SU-DHL-6 (cell line): ENCODE data around the gene HMGCR.

Experiments
- EZH2phosphoT487 ChIP-seq: fragments of 200-600 bp; sonication (generic), shearing (Covaris generic); conservative IDR thresholded peaks from 2 replicates; pipeline ENCODE4 v1.6.1; 2018; ENCODE audit warnings: mild to moderate bottlenecking, antibody characterized with exemption, low read length, moderate library complexity, mixed read lengths
- TF ChIP-seq, protein P1 (sequence below): fragments of 200-600 bp; sonication (generic); IDR thresholded peaks from one replicate; pipeline ENCODE4 v1.5.1; 2017; ENCODE audit warnings: antibody characterized with exemption, mild to moderate bottlenecking, low read length, moderate library complexity; ENCODE audit not compliant: insufficient read depth, poor library complexity, severe bottlenecking

DNA sequence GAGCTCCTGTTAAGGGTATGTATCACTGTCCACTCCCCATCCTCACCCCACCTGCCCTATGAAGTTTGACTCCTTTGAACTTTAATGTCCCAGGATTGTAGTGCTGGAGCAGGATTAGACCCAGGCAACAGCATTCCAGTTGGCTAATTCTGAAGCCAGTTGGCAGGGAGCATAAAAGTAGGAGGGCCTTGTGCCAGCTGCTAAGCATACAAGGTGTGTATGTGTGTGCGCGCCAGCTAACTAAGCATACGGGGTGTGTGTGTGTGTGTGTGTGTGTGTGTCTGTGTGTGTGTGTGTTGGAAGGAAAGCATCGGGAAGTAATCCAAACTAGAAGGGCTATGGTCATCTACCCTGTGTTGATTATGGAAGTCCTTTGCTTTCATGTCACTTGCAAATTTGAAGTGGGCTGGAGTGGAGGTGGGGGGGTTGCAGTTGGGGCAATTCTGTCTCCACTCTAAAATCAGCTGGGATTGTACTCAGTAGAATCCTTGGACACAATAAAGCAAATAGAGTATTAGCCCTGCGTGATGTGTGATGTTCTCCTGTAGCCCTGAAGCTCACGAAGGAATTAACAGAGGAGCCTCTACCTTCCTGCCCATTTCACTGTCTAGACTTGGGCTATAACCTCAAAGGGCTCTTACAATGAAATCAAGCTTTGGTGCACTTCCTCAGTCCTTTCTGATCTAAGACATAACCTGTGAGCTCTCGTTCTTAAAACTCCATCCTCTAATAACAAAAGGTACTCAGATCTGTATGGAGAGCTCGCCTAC is 26.9 kb downstream of the HMGCR start:
- TF ChIP-seq, protein P1, sequence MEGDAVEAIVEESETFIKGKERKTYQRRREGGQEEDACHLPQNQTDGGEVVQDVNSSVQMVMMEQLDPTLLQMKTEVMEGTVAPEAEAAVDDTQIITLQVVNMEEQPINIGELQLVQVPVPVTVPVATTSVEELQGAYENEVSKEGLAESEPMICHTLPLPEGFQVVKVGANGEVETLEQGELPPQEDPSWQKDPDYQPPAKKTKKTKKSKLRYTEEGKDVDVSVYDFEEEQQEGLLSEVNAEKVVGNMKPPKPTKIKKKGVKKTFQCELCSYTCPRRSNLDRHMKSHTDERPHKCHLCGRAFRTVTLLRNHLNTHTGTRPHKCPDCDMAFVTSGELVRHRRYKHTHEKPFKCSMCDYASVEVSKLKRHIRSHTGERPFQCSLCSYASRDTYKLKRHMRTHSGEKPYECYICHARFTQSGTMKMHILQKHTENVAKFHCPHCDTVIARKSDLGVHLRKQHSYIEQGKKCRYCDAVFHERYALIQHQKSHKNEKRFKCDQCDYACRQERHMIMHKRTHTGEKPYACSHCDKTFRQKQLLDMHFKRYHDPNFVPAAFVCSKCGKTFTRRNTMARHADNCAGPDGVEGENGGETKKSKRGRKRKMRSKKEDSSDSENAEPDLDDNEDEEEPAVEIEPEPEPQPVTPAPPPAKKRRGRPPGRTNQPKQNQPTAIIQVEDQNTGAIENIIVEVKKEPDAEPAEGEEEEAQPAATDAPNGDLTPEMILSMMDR = no peak
- TF ChIP-seq EZH2phosphoT487 = no peak
